GM12892 (cell line): ENCODE results near the gene ETNPPL.

Experiments
- POLR2A ChIP-seq: IDR thresholded peaks from 2 replicates; pipeline ENCODE4 v1.6.1; 2011; ENCODE audit warnings: low read depth, low read length, control low read depth
- POLR2AphosphoS5 ChIP-seq: IDR thresholded peaks from 2 replicates; pipeline ENCODE4 v1.6.1; 2011; ENCODE audit warnings: low read depth, low read length, control low read depth
- TAF1 ChIP-seq: IDR thresholded peaks from 2 replicates; pipeline ENCODE4 v1.6.1; 2011; ENCODE audit warnings: low read depth, mild to moderate bottlenecking, control low read depth, low read length, borderline replicate concordance

GRCh38 chr4:108811486-108811885 is 48.6 kb upstream of the ETNPPL start:
- TF ChIP-seq POLR2A = no peak
- no peak for TF ChIP-seq POLR2AphosphoS5
- no peak for TF ChIP-seq TAF1
